Heart left ventricle (tissue), 16 donors: ENCODE measurements around the gene MTLN. TPM values are rescaled to one million over a fixed set of nuclear protein-coding genes. Genes with fewer than 3 reads are reported as not detected.
"Not testable (repeated sequence)": the region's sequence is repeated elsewhere in the genome, so short reads cannot be mapped to it uniquely, and the experiment has no call there.

ENCODE experiments used
- ATAC-seq, 4 donors: fragments of 200-7000 bp; cut with Tn5 transposase; one replicate each; pipeline ENCODE4 v1.9.1; 2020 to 2022; ENCODE audit warnings: moderate library complexity in 4 of 4, mild to moderate bottlenecking in 3 of 4, moderate number of reproducible peaks in 1 of 4
- DNase-seq, 5 donors: peaks; one replicate each; pipeline ENCODE4 v3.0.0-alpha.2; 2020
- H3K27ac ChIP-seq, 12 donors: fragments of 200-600 bp; sonication (generic) in 4 of 12; one replicate each; pipeline versions ENCODE4 v1.5.0 to v1.8.0; 2016 to 2022; ENCODE audit warnings: mild to moderate bottlenecking in 2 of 12
- H3K27me3 ChIP-seq, 9 donors: fragments of 200-600 bp; sonication (generic) in 2 of 9; one replicate each; pipeline versions ENCODE4 v1.5.1 to v1.8.0; 2016 to 2022; ENCODE audit warnings: mild to moderate bottlenecking in 3 of 9
- H3K36me3 ChIP-seq, 9 donors: fragments of 200-600 bp; sonication (generic) in 2 of 9; one replicate each; pipeline versions ENCODE4 v1.5.0 to v1.8.0; 2018 to 2022; ENCODE audit warnings: mild to moderate bottlenecking in 2 of 9
- H3K4me1 ChIP-seq, 12 donors: fragments of 200-600 bp; sonication (generic) in 4 of 12; one replicate each; pipeline versions ENCODE4 v1.5.0 to v1.8.0; 2016 to 2022; ENCODE audit warnings: mild to moderate bottlenecking in 3 of 12
- H3K4me3 ChIP-seq, 12 donors: fragments of 200-600 bp; sonication (generic) in 4 of 12; one replicate each; pipeline versions ENCODE4 v1.5.0 to v1.8.0; 2017 to 2022; ENCODE audit warnings: mild to moderate bottlenecking in 9 of 12, moderate library complexity in 4 of 12
- H3K9me3 ChIP-seq, 12 donors: fragments of 200-600 bp; sonication (generic) in 4 of 12; one replicate each; pipeline versions ENCODE4 v1.5.0 to v1.8.0; 2016 to 2022; ENCODE audit warnings: mild to moderate bottlenecking in 1 of 12
- CTCF ChIP-seq, 12 donors: fragments of 200-600 bp; sonication (generic) in 4 of 12; IDR thresholded peaks; one replicate each; pipeline versions ENCODE4 v1.5.0 to v1.8.0; 2018 to 2022; ENCODE audit warnings: antibody characterized with exemption in 12 of 12, mild to moderate bottlenecking in 5 of 12
- POLR2A ChIP-seq, 2 donors: fragments of 450-650 bp; IDR thresholded peaks; one replicate each; pipeline ENCODE4 v1.6.1; 2017; ENCODE audit warnings: antibody characterized with exemption in 2 of 2, mild to moderate bottlenecking in 2 of 2, moderate library complexity in 2 of 2
- WGBS, 4 donors: extraction: QIAGEN DNeasy Blood & Tissue Kit in 2 of 4; methylation state at CpG; one replicate each; pipeline versions ENCODE4 v1.1.5 to v1.1.7; 2013 to 2018; 5-methylcytosine and 5-hydroxymethylcytosine counted together
- intact Hi-C, 10 donors: fragments of 100-400 bp; cut with DNase I; formaldehyde crosslinking; loops; one replicate each; pipeline versions ENCODE4 v1.11.1 to v1.14.2; 2022
- polyA plus RNA-seq, 2 donors: library from polyadenylated mRNA; stranded (reverse); fragments of 200-250 nt; gene quantifications; one replicate each; pipeline ENCODE4 v1.2.3, GENCODE V29; 2013
- total RNA-seq, 9 donors: library from RNA; depleted of rRNA in 2 of 9; stranded (reverse); fragments of >200 nt in 2 of 9; fragmentation: NEBNext Ultra II Directional in 3 of 9; extraction: Animal tissue kit (Norgen Biotek cat#: 25700) in 3 of 9; gene quantifications; one replicate each; pipeline versions ENCODE4 v1.1.0 to v1.2.4, GENCODE V29; 2016 to 2023
- donor health status: ischemic (EF 13 %, LVEDD 7.1; RV severe dilation, severe dysfunction).
- donor health status: healthy with polysubstance abuse.
- donor health status: DM: no; HTN: yes; CAD: no.
- donor health status: DM: no; HTN: no; CAD: no.
- donor health status: ischemic (EF 25% LVEDD 6.9; RV normal size, moderate dysfunction).
- donor health status: ischemic (EF 25% LVEDD 5.7; RV mildly dilated, moderate dysfunction).
- donor health status: healthy.
- donor health status: DM: yes; HTN: yes; CAD: no.
- donor health status: ischemic (EF 35%, LVEDD 5.7; RV mildly dilated, moderate dysfunction).
- donor health status: nonischemic (EF 11% LVEDD 7.7; RV severe dilation, severe dysfunction).
- donor health status: DM: yes; HTN: yes; CAD: no.
- donor health status: PGD.
- donor health status: ischemic (EF 29% LVEDD 5.4; RV normal size, mild dysfunction).
- donor health status: nonischemic (EF 23%, LVEDD 6.1; RV moderate dilation, normal function).

MTLN gene
- total and polyA plus RNA-seq, 11 donors: 106 to 927 (median 169) TPM

GRCh38 chr2:110197452-110197851, 14.9 kb downstream of the MTLN start:
- intact Hi-C loops: no loop called here

GRCh38 chr2:110190169-110190568, 22.2 kb downstream of the MTLN start:
- peaks cover 0 to 12% (median 0%) of the 10 kb centered on the region in 12 donors for H3K9me3 ChIP-seq
- H3K36me3 ChIP-seq, ATAC-seq, H3K4me3 ChIP-seq, intact Hi-C loops, H3K27me3 ChIP-seq, H3K27ac ChIP-seq, DNase-seq, H3K4me1 ChIP-seq: not testable (repeated sequence)
- 96 to 97% (median 96%) methylated on average over 23 of the region's 23 CpGs for WGBS, 4 donors

More at GRCh38 chr2:110197452-110197851, 14.9 kb downstream of the MTLN start:
- WGBS, 4 donors: 73 to 82% (median 74%) methylated on average over 4 of the region's 4 CpGs
- Histone ChIP-seq H3K4me1 (no peaks in the 10 kb centered on the region), H3K27ac (no peak overlapping the region), H3K4me3 (no peak overlapping the region), H3K9me3 (no peaks in the 10 kb centered on the region), H3K27me3 (no peaks in the 10 kb centered on the region), H3K36me3 (peaks cover 0 to 14% (median 2%) of the 10 kb centered on the region in 9 donors)
- DNase-seq: no peak
- ATAC-seq: no peak
- TF ChIP-seq CTCF (IDR thresholded peaks at IDR 0.05) (no peak), POLR2A (IDR thresholded peaks at IDR 0.05) (no peak)

DNA sequence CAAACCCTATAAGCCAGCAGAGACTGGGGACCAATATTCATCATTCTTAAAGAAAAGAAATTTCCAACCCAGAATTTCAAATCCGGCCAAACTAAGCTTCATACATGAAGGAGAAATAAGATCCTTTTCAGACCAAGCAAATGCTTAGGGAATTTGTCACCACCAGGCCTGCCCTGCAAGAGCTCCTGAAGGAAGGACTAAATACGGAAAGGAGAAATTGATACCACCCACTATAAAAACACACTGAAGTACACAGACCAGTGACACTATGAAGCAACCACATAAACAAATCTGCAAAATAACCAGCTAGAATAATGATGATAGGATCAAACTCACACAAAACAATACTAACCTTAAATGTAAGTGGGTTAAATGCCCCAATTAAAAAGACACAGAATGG, 29.9 kb downstream of the MTLN start:
- Histone ChIP-seq H3K9me3 (peaks cover 0 to 23% (median 7%) of the 10 kb centered on the region in 12 donors), H3K4me1 (no peaks in the 10 kb centered on the region), H3K27ac (no peak overlapping the region), H3K4me3 (no peak overlapping the region), H3K36me3 (peaks cover 0 to 11% (median 0%) of the 10 kb centered on the region in 9 donors), H3K27me3 (no peaks in the 10 kb centered on the region)
- no peak for DNase-seq
- TF ChIP-seq POLR2A (IDR thresholded peaks at IDR 0.05) (no peak), CTCF (IDR thresholded peaks at IDR 0.05) (no peak)
- WGBS, 4 donors: 96 to 97% (median 97%) methylated on average over 2 of the region's 2 CpGs
- intact Hi-C loops: no loop called here
- ATAC-seq: no peak

- H3K4me1 ChIP-seq: no peaks in the 10 kb centered on the region
- TF ChIP-seq CTCF (IDR thresholded peaks at IDR 0.05) (no peak), POLR2A (IDR thresholded peaks at IDR 0.05) (no peak)
- DNase-seq: no peak
- H3K9me3 ChIP-seq: peaks cover 0 to 23% (median 7%) of the 10 kb centered on the region in 12 donors
- H3K4me3 ChIP-seq: no peak overlapping the region
- ATAC-seq: no peak
- no peaks in the 10 kb centered on the region for H3K27me3 ChIP-seq
- H3K36me3 ChIP-seq: peaks cover 0 to 11% (median 0%) of the 10 kb centered on the region in 9 donors
- H3K27ac ChIP-seq: no peak overlapping the region
- intact Hi-C loops: no loop called here
Observed at GRCh38 chr2:110180036-110180435, 32.3 kb downstream of the MTLN start.

DNA sequence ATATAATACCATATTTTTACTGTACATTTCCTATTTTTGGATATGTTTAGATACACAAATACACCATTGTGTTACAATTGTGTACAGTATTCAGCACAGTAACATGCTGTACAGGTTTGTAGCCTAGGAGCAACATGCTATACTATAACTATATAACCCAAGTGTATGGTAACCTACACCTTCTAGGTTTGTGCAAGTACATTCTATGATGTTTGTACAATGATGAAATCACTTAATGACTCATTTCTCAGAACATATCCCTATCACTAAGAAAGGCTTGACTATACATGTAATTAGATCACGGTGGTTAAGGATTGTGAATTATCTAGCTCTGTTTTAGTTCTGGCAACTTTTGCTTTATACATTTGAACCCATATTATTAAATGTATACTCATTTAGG, 38.8 kb downstream of the MTLN start:
- Histone ChIP-seq H3K9me3 (no peaks in the 10 kb centered on the region), H3K27ac (no peak overlapping the region), H3K27me3 (no peaks in the 10 kb centered on the region), H3K4me3 (no peak overlapping the region), H3K4me1 (peaks cover 0 to 7% (median 0%) of the 10 kb centered on the region in 12 donors), H3K36me3 (peaks cover 0 to 9% (median 0%) of the 10 kb centered on the region in 9 donors)
- intact Hi-C loops: no loop called here
- no peak for TF ChIP-seq POLR2A (IDR thresholded peaks at IDR 0.05)
- TF ChIP-seq CTCF (IDR thresholded peaks at IDR 0.05): no peak
- DNase-seq: no peak
- WGBS, 4 donors: 86 to 98% (median 92%) methylated on average over 1 of the region's 1 CpG
- no peak for ATAC-seq
